Sigmoid colon (tissue), 4 donors: Measurements from ENCODE around the gene TBC1D22A.

ENCODE experiments used
- POLR2AphosphoS5 ChIP-seq, 4 donors: sonication (generic); formaldehyde crosslinking; IDR thresholded peaks; one replicate each; pipeline ENCODE4 v1.6.1; 2017; ENCODE audit warnings: antibody characterized with exemption in 4 of 4
- TF ChIP-seq, protein P1 (sequence below), 4 experiments: fragments of 450-650 bp in 3 of 4; fragments of 200-600 bp in 1 of 4; IDR thresholded peaks; one replicate each; pipeline ENCODE4 v1.5.1; 2016 to 2019; ENCODE audit warnings: antibody characterized with exemption in 4 of 4, mild to moderate bottlenecking in 3 of 4, moderate library complexity in 2 of 4

DNA sequence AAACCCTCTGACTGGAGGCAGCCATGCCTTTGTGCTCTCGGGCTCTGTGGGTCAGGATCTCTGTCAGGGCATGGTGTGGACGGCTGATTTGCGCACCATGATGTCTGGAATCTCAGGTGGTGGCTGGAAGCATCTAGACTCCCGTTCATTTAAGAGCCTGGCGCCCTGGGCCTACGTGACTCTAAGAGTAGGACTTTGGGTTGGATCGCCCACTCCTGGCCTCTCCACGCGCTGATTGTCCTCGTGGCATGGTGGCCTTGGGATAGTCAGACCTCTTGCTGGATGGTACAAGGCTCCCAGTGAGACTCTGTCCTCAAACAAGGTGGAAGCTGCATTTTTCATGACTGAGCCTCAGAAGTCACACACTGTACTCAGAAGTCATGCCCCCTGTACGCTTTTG lies 224.3 kb downstream of the TBC1D22A start:
- TF ChIP-seq, protein P1, sequence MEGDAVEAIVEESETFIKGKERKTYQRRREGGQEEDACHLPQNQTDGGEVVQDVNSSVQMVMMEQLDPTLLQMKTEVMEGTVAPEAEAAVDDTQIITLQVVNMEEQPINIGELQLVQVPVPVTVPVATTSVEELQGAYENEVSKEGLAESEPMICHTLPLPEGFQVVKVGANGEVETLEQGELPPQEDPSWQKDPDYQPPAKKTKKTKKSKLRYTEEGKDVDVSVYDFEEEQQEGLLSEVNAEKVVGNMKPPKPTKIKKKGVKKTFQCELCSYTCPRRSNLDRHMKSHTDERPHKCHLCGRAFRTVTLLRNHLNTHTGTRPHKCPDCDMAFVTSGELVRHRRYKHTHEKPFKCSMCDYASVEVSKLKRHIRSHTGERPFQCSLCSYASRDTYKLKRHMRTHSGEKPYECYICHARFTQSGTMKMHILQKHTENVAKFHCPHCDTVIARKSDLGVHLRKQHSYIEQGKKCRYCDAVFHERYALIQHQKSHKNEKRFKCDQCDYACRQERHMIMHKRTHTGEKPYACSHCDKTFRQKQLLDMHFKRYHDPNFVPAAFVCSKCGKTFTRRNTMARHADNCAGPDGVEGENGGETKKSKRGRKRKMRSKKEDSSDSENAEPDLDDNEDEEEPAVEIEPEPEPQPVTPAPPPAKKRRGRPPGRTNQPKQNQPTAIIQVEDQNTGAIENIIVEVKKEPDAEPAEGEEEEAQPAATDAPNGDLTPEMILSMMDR (IDR thresholded peaks at IDR 0.05): no peak
- no peak for TF ChIP-seq POLR2AphosphoS5 (IDR thresholded peaks at IDR 0.05)
